ENCODE results near the gene CDC25B.

The CDC25B gene

DNA sequence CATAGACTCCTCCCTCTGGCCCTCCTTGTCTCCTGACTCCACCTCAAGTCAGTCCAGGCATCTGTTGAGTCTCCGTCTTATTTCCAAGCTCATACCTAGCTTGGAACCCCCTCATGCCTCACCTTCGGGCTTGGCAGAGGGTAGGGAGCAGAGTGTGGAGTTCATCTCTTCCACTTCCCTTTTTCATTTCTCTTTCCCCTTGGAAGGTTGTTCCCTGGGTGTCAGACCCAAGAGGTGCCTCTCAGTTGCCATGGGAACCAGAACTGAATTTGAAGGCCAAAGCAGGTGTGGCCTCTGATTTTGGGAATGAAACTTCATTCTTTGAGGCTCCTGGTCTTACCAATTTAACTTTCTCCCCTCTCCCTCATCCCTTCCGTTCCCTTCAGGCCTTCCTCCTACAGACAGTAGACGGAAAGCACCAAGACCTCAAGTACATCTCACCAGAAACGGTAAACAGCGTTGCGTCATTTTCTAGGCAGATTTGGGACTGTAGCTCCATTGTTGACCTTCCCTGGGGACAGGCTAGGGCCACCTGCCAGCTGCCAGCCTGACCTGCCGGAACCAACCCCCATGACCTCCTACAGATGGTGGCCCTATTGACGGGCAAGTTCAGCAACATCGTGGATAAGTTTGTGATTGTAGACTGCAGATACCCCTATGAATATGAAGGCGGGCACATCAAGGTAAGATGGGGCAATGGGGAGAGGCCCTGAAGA is 6.6 kb downstream of the CDC25B start:
- no peak for DNase-seq (ENCODE audit: low read depth)
- no peak for TF ChIP-seq CTCF (IDR thresholded peaks at IDR 0.05; ENCODE audit: low read depth, low read length, missing control alignments)
- in situ Hi-C loops (cut with HindIII; ENCODE audit: low sequenced_read_pairs): no loop called here
- H3K4me3 ChIP-seq (ENCODE audit: low read depth, low read length): no peak overlapping the region

DNA sequence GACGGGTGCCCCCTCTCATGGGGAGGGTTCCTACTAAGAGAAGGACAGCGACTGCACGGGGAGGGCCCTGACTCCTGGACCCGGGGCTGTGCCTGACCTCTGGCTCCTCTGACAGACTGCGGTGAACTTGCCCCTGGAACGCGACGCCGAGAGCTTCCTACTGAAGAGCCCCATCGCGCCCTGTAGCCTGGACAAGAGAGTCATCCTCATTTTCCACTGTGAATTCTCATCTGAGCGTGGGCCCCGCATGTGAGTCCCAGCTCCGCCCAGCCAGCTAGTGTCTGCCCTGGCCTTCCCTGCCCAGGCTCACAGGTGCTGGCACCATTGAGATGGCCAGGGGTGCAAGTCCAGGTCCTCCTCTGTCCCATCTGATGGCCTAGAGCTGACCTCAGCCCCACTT is 7.2 kb downstream of the CDC25B start:
- in situ Hi-C loops (cut with HindIII; ENCODE audit: low sequenced_read_pairs): no loop called here
- no peak for TF ChIP-seq CTCF (IDR thresholded peaks at IDR 0.05; ENCODE audit: low read depth, low read length, missing control alignments)
- H3K4me3 ChIP-seq (ENCODE audit: low read depth, low read length): no peak overlapping the region
- DNase-seq (ENCODE audit: low read depth): no peak

- in situ Hi-C loops (cut with HindIII; ENCODE audit: low sequenced_read_pairs): no loop called here
- no peak for DNase-seq (ENCODE audit: low read depth)
- TF ChIP-seq CTCF (IDR thresholded peaks at IDR 0.05; ENCODE audit: low read depth, low read length, missing control alignments): no peak
- H3K4me3 ChIP-seq (ENCODE audit: low read depth, low read length): no peak overlapping the region
Observed at GRCh38 chr20:3803854-3804253, 7.7 kb downstream of the CDC25B start.

DNA sequence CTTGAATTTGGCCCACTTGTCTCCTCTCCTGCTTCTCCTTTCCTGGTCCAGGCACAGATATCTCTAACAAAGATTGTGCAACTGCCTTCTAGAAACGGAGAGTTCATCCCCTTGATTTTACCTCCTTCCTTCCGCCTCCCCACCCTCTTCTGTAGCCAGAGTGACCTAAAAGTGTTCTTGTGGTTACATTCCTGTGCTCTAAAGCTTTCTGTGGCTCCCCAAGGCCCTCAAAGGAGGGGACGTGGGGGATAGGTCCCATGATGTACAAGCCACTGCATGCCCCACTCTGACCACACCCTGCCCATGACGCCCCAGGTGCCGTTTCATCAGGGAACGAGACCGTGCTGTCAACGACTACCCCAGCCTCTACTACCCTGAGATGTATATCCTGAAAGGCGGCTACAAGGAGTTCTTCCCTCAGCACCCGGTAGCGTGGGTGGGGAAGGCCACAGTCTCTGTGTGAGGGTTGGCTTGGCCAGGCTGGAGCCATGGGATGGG is 8.2 kb downstream of the CDC25B start:
- H3K4me3 ChIP-seq (ENCODE audit: low read depth, low read length): no peak overlapping the region
- no peak for DNase-seq (ENCODE audit: low read depth)
- TF ChIP-seq CTCF (IDR thresholded peaks at IDR 0.05; ENCODE audit: low read depth, low read length, missing control alignments): no peak
- in situ Hi-C loops (cut with HindIII; ENCODE audit: low sequenced_read_pairs): no loop called here

- no peak overlapping the region for H3K4me3 ChIP-seq (ENCODE audit: low read depth, low read length)
Observed at GRCh38 chr20:3804781-3805180, 8.7 kb downstream of the CDC25B start.

GRCh38 chr20:3808544-3808943 is 12.4 kb downstream of the CDC25B start:
- in situ Hi-C loops (cut with HindIII; ENCODE audit: low sequenced_read_pairs): no loop called here
- TF ChIP-seq CTCF (IDR thresholded peaks at IDR 0.05; ENCODE audit: low read depth, low read length, missing control alignments): no peak

More at GRCh38 chr20:3804781-3805180, 8.7 kb downstream of the CDC25B start:
- no peak for TF ChIP-seq CTCF (IDR thresholded peaks at IDR 0.05; ENCODE audit: low read depth, low read length, missing control alignments)
- no peak for DNase-seq (ENCODE audit: low read depth)
- in situ Hi-C loops (cut with HindIII; ENCODE audit: low sequenced_read_pairs): no loop called here

More at GRCh38 chr20:3808544-3808943, 12.4 kb downstream of the CDC25B start:
- no peak for DNase-seq (ENCODE audit: low read depth)
- H3K4me3 ChIP-seq (ENCODE audit: low read depth, low read length): no peak overlapping the region
